Measurements from ENCODE around the gene ANGEL2. TPM values are rescaled to one million over a fixed set of nuclear protein-coding genes. Genes with fewer than 3 reads are reported as not detected.

Gene ANGEL2
- total and polyA plus RNA-seq, 2 of the 13 experiments (the other 11 are each of a cell fraction or from before 2014, with no cell fraction given) = 12.3 to 25.4 TPM

DNA sequence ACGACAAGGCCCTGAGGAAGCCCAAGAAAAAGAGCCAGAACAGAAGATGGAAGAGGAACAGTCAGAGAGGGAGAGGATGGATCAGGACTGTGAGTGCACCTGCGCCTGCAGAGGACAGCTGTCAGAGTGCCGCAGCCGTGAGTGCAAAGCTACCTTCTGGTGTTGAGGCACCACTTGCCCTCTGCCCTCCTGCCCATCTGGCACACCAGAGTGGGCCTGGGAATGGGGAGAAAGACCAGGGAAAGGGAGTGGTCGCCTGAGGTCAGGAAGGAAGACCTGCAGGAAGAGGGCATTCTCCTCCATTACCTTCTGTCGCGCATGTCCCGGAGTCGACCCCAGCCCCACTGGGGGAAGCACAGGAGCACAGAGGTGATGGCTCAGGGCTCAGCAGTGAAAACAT lies 39.1 kb downstream of the ANGEL2 start:
- Histone ChIP-seq H3K79me2 (ENCODE audit: insufficient read depth, low read length) (no peaks in the 10 kb centered on the region), H3K4me3 (replicated peaks in 1 of 3; ENCODE audit: insufficient read depth in 1 of 3, low read depth in 2 of 3, low read length in 3 of 3) (no peak overlapping the region), H3K27me3 (ENCODE audit: control insufficient read depth in 1 of 2, insufficient read depth in 2 of 2, low read length in 2 of 2) (no peaks in the 10 kb centered on the region; a peak in 1 of 5 replicates), H3K4me2 (ENCODE audit: low read depth, low read length) (no peak overlapping the region), H3K9me3 (ENCODE audit: low read length) (no peaks in the 10 kb centered on the region), H4K20me1 (ENCODE audit: insufficient read depth, low read length) (no peaks in the 10 kb centered on the region), H3K9ac (ENCODE audit: insufficient read depth, low read depth, low read length) (no peak overlapping the region), H3K36me3 (replicated peaks in 1 of 2; ENCODE audit: control insufficient read depth in 1 of 2, insufficient read depth in 2 of 2, low read length in 2 of 2) (no peaks in the 10 kb centered on the region), H3K4me1 (ENCODE audit: insufficient read depth, low read length) (peaks cover 10% of the 10 kb centered on the region; the same call in 1 of the 2 replicates), H2AFZ (ENCODE audit: low read length) (no peak overlapping the region), H3K27ac (ENCODE audit: extremely low read length, insufficient read depth, low read length) (no peak overlapping the region)
- no peak for FAIRE-seq
- no peak for ATAC-seq
- intact Hi-C loops (cut with micrococcal nuclease; ENCODE audit: unreplicated experiment) = no loop called here
- TF ChIP-seq FOXA3 (CRISPR knock-in tag; IDR thresholded peaks at IDR 0.05) (no peak), MED13 (CRISPR knock-in tag; IDR thresholded peaks at IDR 0.05) (no peak), SCMH1 (CRISPR knock-in tag; IDR thresholded peaks at IDR 0.05; ENCODE audit: borderline replicate concordance) (no peak), MAFG (CRISPR knock-in tag; IDR thresholded peaks at IDR 0.05) (no peak), HDAC6 (IDR thresholded peaks at IDR 0.05; ENCODE audit: low read depth, low read length) (no peak), SRY (CRISPR knock-in tag; IDR thresholded peaks at IDR 0.05) (no peak)
- ChIA-PET CTCF (ENCODE audit: low intra/inter-chr PET ratio, low total read pairs) (no interaction called here), POLR2A (no interaction called here)
- 74% methylated on average over 9 of the region's 9 CpGs for WGBS (ENCODE audit: low lambda C conversion rate)
- no TSS peak for BruUV-seq (replicated peaks)
- in situ Hi-C loops (cut with HindIII; ENCODE audit: extremely low pct_ligation_motif_present, low pct_unique_long_range_greater_than_20kb) = no loop called here
- no peak for DNase-seq (ENCODE audit: low spot score)

- Histone ChIP-seq H3K4me3 (replicated peaks in 1 of 3; ENCODE audit: insufficient read depth in 1 of 3, low read depth in 2 of 3, low read length in 3 of 3) (no peak overlapping the region), H3K4me1 (ENCODE audit: insufficient read depth, low read length) (no peaks in the 10 kb centered on the region), H2AFZ (ENCODE audit: low read length) (no peak overlapping the region), H3K27me3 (ENCODE audit: control insufficient read depth in 1 of 2, insufficient read depth in 2 of 2, low read length in 2 of 2) (no peaks in the 10 kb centered on the region; a peak in 1 of 5 replicates), H3K9ac (ENCODE audit: insufficient read depth, low read depth, low read length) (no peak overlapping the region), H3K36me3 (replicated peaks in 1 of 2; ENCODE audit: control insufficient read depth in 1 of 2, insufficient read depth in 2 of 2, low read length in 2 of 2) (no peaks in the 10 kb centered on the region), H3K79me2 (ENCODE audit: insufficient read depth, low read length) (no peaks in the 10 kb centered on the region), H3K9me3 (ENCODE audit: low read length) (no peaks in the 10 kb centered on the region), H3K27ac (ENCODE audit: extremely low read length, insufficient read depth, low read length) (no peak overlapping the region), H4K20me1 (ENCODE audit: insufficient read depth, low read length) (no peaks in the 10 kb centered on the region), H3K4me2 (ENCODE audit: low read depth, low read length) (no peak overlapping the region)
- in situ Hi-C loops (cut with HindIII; ENCODE audit: extremely low pct_ligation_motif_present, low pct_unique_long_range_greater_than_20kb) (no loop called here), intact Hi-C loops (cut with micrococcal nuclease; ENCODE audit: unreplicated experiment) (no loop called here)
- ChIA-PET POLR2A (no interaction called here), CTCF (ENCODE audit: low intra/inter-chr PET ratio, low total read pairs) (no interaction called here)
- no peak for ATAC-seq
- WGBS (ENCODE audit: low lambda C conversion rate) = 54% methylated on average over 10 of the region's 10 CpGs
- DNase-seq (ENCODE audit: low spot score) = no peak
- BruUV-seq (replicated peaks) = no TSS peak
- no peak for FAIRE-seq
- TF ChIP-seq ZNF282 (IDR thresholded peaks at IDR 0.05; ENCODE audit: partially characterized antibody) (no peak), NCOA2 (CRISPR knock-in tag; IDR thresholded peaks at IDR 0.05) (no peak), MAFG (CRISPR knock-in tag; IDR thresholded peaks at IDR 0.05) (no peak), ZBTB25 (CRISPR knock-in tag; IDR thresholded peaks at IDR 0.05) (no peak), ZBTB20 (CRISPR knock-in tag; IDR thresholded peaks at IDR 0.05; ENCODE audit: borderline replicate concordance, low read depth) (no peak), DZIP1 (CRISPR knock-in tag; IDR thresholded peaks at IDR 0.05) (no peak), ZNF615 (CRISPR knock-in tag; IDR thresholded peaks at IDR 0.05; ENCODE audit: borderline replicate concordance) (no peak)
- TF ChIP-seq, protein P1, sequence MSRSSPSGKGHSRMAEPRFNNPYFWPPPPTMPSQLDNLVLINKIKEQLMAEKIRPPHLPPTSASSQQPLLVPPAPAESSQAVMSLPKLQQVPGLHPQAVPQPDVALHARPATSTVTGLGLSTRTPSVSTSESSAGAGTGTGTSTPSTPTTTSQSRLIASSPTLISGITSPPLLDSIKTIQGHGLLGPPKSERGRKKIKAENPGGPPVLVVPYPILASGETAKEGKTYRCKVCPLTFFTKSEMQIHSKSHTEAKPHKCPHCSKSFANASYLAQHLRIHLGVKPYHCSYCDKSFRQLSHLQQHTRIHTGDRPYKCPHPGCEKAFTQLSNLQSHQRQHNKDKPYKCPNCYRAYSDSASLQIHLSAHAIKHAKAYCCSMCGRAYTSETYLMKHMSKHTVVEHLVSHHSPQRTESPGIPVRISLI (CRISPR knock-in tag; IDR thresholded peaks at IDR 0.05; ENCODE audit: borderline replicate concordance) = no peak
Measured at GRCh38 chr1:212975111-212975918, 40.4 kb downstream of the ANGEL2 start.

Data from HepG2 (cell line).